AG09319 (cell line): Measurements from ENCODE around the gene FNDC3B.

Experiments
- DNase-seq: peaks from one replicate; pipeline ENCODE4 v3.0.0-alpha.2; 2010; ENCODE audit warnings: low read depth; ENCODE audit errors: extremely low read depth
- CTCF ChIP-seq: IDR thresholded peaks from 2 replicates; pipeline ENCODE4 v1.5.1; 2011; ENCODE audit warnings: low read depth, mild to moderate bottlenecking, inconsistent platforms, low read length, moderate library complexity

The FNDC3B gene

GRCh38 chr3:172155897-172156585, 116.7 kb downstream of the FNDC3B start:
- TF ChIP-seq CTCF, result no peak
- DNase-seq, result no peak

GRCh38 chr3:172156586-172156955, 117.2 kb downstream of the FNDC3B start:
- DNase-seq, result no peak

GRCh38 chr3:172157564-172158258, 118.3 kb downstream of the FNDC3B start:
- TF ChIP-seq CTCF, result no peak
- no peak for DNase-seq

More at GRCh38 chr3:172156586-172156955, 117.2 kb downstream of the FNDC3B start:
- no peak for TF ChIP-seq CTCF

GRCh38 chr3:172158741-172159140, 119.4 kb downstream of the FNDC3B start:
- DNase-seq, result no peak
- TF ChIP-seq CTCF, result no peak

- no peak for DNase-seq
- TF ChIP-seq CTCF, result no peak
These were observed 120.0 kb downstream of the FNDC3B start for GRCh38 chr3:172159376-172159775.

GRCh38 chr3:172159962-172160538, 120.7 kb downstream of the FNDC3B start:
- DNase-seq, result no peak
- no peak for TF ChIP-seq CTCF

- no peak for DNase-seq
These were observed 121.9 kb downstream of the FNDC3B start for GRCh38 chr3:172161133-172161789.

More at GRCh38 chr3:172161133-172161789, 121.9 kb downstream of the FNDC3B start:
- no peak for TF ChIP-seq CTCF
